ENCODE data around the gene RASL11A. TPM values are rescaled to one million over a fixed set of nuclear protein-coding genes. Genes with fewer than 3 reads are reported as not detected.
"Not testable (repeated sequence)": the region's sequence is repeated elsewhere in the genome, so short reads cannot be mapped to it uniquely, and the experiment has no call there.

RASL11A gene
- 5.8 TPM for total RNA-seq

GRCh38 chr13:27270594-27271520, at the start of gene RASL11A:
TSS of gene RASL11A (plus strand) at chr13:27270830. CDS start at chr13:27270945, 115 bp downstream.
- ATAC-seq (peak; percentile 93), DNase-seq (ENCODE audit: low spot score) (peak; percentile 94)

- not testable (repeated sequence) for DNase-seq (ENCODE audit: low spot score); ATAC-seq
Measured at GRCh38 chr13:27222100-27222499, 48.5 kb upstream of the RASL11A start.

GRCh38 chr13:27226991-27227390, 43.6 kb upstream of the RASL11A start:
- DNase-seq (ENCODE audit: low spot score) (no peak), ATAC-seq (no peak)

GRCh38 chr13:27228131-27228530, 42.5 kb upstream of the RASL11A start:
- ATAC-seq (no peak), DNase-seq (ENCODE audit: low spot score) (no peak)

- no peak for ATAC-seq
- DNase-seq (ENCODE audit: low spot score) = no peak
Measured at GRCh38 chr13:27229642-27230041, 41.0 kb upstream of the RASL11A start.

GRCh38 chr13:27233964-27234363, 36.7 kb upstream of the RASL11A start:
- ATAC-seq = no peak
- no peak for DNase-seq (ENCODE audit: low spot score)

GRCh38 chr13:27236478-27236877, 34.2 kb upstream of the RASL11A start:
- DNase-seq (ENCODE audit: low spot score) = no peak
- ATAC-seq = no peak

GRCh38 chr13:27242702-27243101, 27.9 kb upstream of the RASL11A start:
- ATAC-seq = no peak
- no peak for DNase-seq (ENCODE audit: low spot score)

- ATAC-seq (no peak), DNase-seq (ENCODE audit: low spot score) (no peak)
Measured at GRCh38 chr13:27245610-27246009, 25.0 kb upstream of the RASL11A start.

- ATAC-seq (no peak), DNase-seq (ENCODE audit: low spot score) (no peak)
Measured at GRCh38 chr13:27250833-27251165, 19.8 kb upstream of the RASL11A start.

- peak; percentile 96 for ATAC-seq
- peak; percentile 96 for DNase-seq (ENCODE audit: low spot score)
Measured at GRCh38 chr13:27251166-27252091, 19.2 kb upstream of the RASL11A start, which contains the start of gene RPL21. TSS of gene RPL21 (plus strand) at chr13:27251558. CDS start at chr13:27253777, 2,219 bp downstream.

- ATAC-seq = no peak
- no peak for DNase-seq (ENCODE audit: low spot score)
Measured at GRCh38 chr13:27252467-27252866, 18.2 kb upstream of the RASL11A start.

GRCh38 chr13:27257233-27257568, 13.4 kb upstream of the RASL11A start:
- no peak for ATAC-seq
- no peak for DNase-seq (ENCODE audit: low spot score)

- no peak for DNase-seq (ENCODE audit: low spot score)
- no peak for ATAC-seq
Measured at GRCh38 chr13:27257648-27258253, 12.9 kb upstream of the RASL11A start.

GRCh38 chr13:27258637-27259386, 11.8 kb upstream of the RASL11A start:
- no peak for DNase-seq (ENCODE audit: low spot score)
- no peak for ATAC-seq

- ATAC-seq (peak; percentile 39), DNase-seq (ENCODE audit: low spot score) (no peak)
Measured at GRCh38 chr13:27259831-27260230, 10.8 kb upstream of the RASL11A start.

GRCh38 chr13:27261396-27261795, 9.2 kb upstream of the RASL11A start:
- DNase-seq (ENCODE audit: low spot score) (no peak), ATAC-seq (no peak)

- ATAC-seq (no peak), DNase-seq (ENCODE audit: low spot score) (no peak)
Measured at GRCh38 chr13:27263438-27263837, 7.2 kb upstream of the RASL11A start.

- ATAC-seq = no peak
- DNase-seq (ENCODE audit: low spot score) = no peak
Measured at GRCh38 chr13:27264181-27264580, 6.4 kb upstream of the RASL11A start.

GRCh38 chr13:27264648-27265047, 6.0 kb upstream of the RASL11A start:
- ATAC-seq = no peak
- no peak for DNase-seq (ENCODE audit: low spot score)

GRCh38 chr13:27266917-27267316, 3.7 kb upstream of the RASL11A start:
- DNase-seq (ENCODE audit: low spot score) (no peak), ATAC-seq (no peak)
